SK-N-SH treated with all-trans-retinoic acid at 6 μM for 48 hours (cell line): ENCODE data around the gene CELF4.

Experiments
- CSRNP3 ChIP-seq: fragments of 250-450 bp; sonication (Bioruptor Pico); IDR thresholded peaks from 2 replicates; pipeline ENCODE4 v1.5.1; 2021; ENCODE audit warnings: mild to moderate bottlenecking, moderate library complexity
- PPARA ChIP-seq: fragments of 250-450 bp; sonication (Bioruptor Pico); IDR thresholded peaks from 2 replicates; pipeline ENCODE4 v1.5.0; 2020; ENCODE audit warnings: mild to moderate bottlenecking, borderline replicate concordance
- TCF4 ChIP-seq: fragments of 250-450 bp; sonication (Bioruptor Pico); IDR thresholded peaks from 2 replicates; pipeline ENCODE4 v1.8.0; 2021; ENCODE audit warnings: mild to moderate bottlenecking, moderate library complexity, borderline replicate concordance
- ZFP30 ChIP-seq: fragments of 450-650 bp; formaldehyde crosslinking; IDR thresholded peaks from 2 replicates; pipeline ENCODE4 v1.5.0; 2022; ENCODE audit warnings: mild to moderate bottlenecking, moderate library complexity

DNA sequence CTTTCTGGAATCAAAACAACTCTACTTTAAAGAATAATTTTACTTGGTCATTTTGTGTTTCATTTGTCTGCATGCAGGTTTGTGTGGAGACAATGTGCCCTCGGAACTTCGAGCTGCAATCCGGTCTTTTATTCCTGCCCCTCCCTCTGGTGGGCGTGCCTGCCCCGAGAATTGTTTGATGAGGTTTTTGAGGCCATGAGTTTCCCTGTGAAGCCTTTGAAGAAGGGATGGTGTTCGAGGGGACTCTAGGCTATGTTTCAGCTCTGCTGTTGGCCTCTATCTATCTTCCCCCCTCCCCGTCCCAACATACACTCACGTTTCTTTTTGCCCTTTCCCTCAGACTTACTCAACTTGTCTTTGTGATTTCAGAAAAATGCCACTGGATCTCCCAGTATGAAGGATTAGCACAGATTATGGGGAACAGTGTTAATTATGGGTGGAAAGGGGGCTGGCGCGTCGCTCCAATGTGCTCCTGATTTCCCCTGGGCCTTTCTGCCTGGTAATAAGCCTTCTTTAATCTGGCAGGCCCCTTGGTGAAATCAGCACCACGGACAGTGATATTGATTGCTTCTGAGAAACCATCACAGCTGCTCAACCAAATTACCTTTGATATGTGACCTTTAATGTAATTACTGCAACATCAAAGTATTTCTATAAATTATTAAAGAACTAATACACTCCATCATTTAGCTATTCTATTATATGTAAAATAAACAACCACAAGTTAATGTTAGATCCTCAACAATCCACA, 82.2 kb downstream of the CELF4 start:
- TF ChIP-seq TCF4 (CRISPR knock-in tag) (no peak), PPARA (CRISPR knock-in tag) (no peak), CSRNP3 (no peak), ZFP30 (no peak)
